HUES48 (cell line): Measurements from ENCODE around the gene ZSWIM6.

Source experiments
- H3K27ac ChIP-seq: one replicate; pipeline ENCODE4 v1.7.0; 2013; ENCODE audit warnings: low read depth, low read length, inconsistent platforms
- H3K27me3 ChIP-seq: 2 replicates; pipeline ENCODE4 v1.6.1; 2013; ENCODE audit warnings: mild to moderate bottlenecking, low read length; ENCODE audit not compliant: control insufficient read depth, insufficient read depth
- H3K36me3 ChIP-seq: 2 replicates; pipeline ENCODE4 v1.6.1; 2013; ENCODE audit warnings: low read length; ENCODE audit not compliant: control insufficient read depth, insufficient read depth
- H3K4me1 ChIP-seq: 2 replicates; pipeline ENCODE4 v1.6.1; 2013; ENCODE audit warnings: mild to moderate bottlenecking, low read length; ENCODE audit not compliant: control insufficient read depth, insufficient read depth
- H3K4me3 ChIP-seq: 2 replicates; pipeline ENCODE4 v1.5.1; 2013; ENCODE audit warnings: mild to moderate bottlenecking, low read depth, low read length
- H3K9ac ChIP-seq: 2 replicates; pipeline ENCODE4 v1.6.1; 2013; ENCODE audit warnings: mild to moderate bottlenecking, low read depth, low read length, moderate library complexity
- H3K9me3 ChIP-seq: 2 replicates; pipeline ENCODE4 v1.6.1; 2013; ENCODE audit warnings: low read length; ENCODE audit not compliant: control insufficient read depth, insufficient read depth

The ZSWIM6 gene

DNA sequence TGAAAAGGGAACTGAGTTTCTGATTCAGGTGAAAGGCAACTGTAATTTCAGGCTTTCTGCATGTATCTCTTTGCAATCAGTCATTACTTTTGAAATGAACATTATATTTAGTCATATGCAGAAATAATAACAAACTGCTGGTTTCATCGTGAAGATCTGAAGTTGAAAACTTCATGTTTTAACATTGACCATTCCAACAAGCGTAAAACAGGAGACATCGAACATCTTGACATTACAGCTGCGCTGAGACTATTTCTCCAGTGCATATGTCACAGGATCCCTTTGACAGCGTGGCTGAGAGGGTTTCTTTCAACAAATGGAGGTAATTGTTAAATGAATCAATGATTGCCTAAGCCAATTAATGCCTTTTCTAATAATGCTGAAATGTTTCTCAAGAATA is 38.2 kb upstream of the ZSWIM6 start:
- no peak overlapping the region for H3K27ac ChIP-seq
- no peaks in the 10 kb centered on the region for H3K9me3 ChIP-seq
- H3K4me3 ChIP-seq, result no peak overlapping the region

DNA sequence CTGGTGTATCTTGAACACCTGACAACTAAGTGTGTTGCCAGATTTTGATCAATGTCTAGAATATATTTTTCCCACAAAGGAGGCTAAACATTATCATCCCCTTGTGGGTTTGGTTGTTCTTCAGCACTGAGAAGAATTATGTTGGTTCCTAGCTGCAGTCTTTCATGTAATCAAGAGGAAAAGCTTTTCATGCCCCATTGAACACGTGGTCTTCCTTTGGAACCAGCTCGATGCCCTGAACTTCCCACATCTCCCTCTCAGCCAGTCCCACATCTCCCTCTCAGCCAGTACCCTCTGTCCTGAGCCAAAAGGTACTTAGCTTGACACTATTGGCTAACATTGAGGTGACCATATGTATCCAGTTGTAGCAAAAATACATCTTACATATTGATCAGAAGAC is 36.7 kb upstream of the ZSWIM6 start:
- Histone ChIP-seq H3K4me3 (no peak overlapping the region), H3K27me3 (no peaks in the 10 kb centered on the region), H3K36me3 (no peaks in the 10 kb centered on the region), H3K9me3 (no peaks in the 10 kb centered on the region), H3K9ac (no peak overlapping the region), H3K27ac (no peak overlapping the region), H3K4me1 (peaks cover 8% of the 10 kb centered on the region; the same call in 1 of the 2 replicates)

More for the DNA sequence above, 38.2 kb upstream of the ZSWIM6 start:
- Histone ChIP-seq H3K36me3 (no peaks in the 10 kb centered on the region), H3K27me3 (no peaks in the 10 kb centered on the region), H3K9ac (no peak overlapping the region), H3K4me1 (peaks cover 8% of the 10 kb centered on the region; the same call in 1 of the 2 replicates)

DNA sequence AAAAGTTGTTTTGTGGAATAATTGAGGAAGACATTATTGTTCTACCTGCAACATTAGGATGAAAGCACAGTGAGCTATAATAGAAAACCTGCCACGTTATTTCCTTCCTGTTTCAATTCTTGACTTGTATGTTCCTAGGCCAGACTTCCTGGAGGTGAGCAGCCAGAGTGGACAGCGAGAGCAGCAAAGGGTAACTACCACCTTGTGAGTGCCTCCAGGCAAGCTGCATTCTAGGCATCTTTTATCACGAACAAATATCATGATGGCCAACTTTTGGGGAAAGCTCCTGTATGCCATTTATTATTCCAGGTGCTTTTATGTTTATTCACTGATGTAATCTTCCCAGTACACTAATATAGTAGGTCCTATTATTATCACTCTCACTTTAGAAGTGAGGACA is 34.0 kb upstream of the ZSWIM6 start:
- no peak overlapping the region for H3K4me3 ChIP-seq
- peaks cover 22% of the 10 kb centered on the region; the same call in 1 of the 2 replicates for H3K4me1 ChIP-seq
- no peaks in the 10 kb centered on the region for H3K9me3 ChIP-seq
- no peak overlapping the region for H3K9ac ChIP-seq
- no peaks in the 10 kb centered on the region for H3K27me3 ChIP-seq
- H3K27ac ChIP-seq, result no peak overlapping the region
- no peaks in the 10 kb centered on the region for H3K36me3 ChIP-seq

DNA sequence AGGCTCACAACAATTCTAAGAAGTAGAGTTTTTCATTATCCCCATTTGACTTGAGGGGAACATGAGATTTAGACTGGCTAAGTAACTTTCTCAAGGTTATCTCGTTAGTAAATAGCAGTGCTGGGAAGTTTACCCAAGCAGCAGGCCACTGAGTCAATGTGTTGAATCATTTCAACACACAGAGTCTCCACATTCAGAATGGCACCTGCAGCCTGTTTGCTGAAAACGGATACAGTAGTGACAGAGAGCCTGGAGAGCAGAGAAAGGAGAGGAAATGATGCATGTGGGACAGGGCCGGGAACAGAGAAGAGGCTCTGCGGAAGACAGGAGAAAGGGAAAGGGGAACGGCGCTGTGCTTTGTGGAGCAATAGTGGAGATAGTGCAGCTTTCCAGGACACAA is 33.5 kb upstream of the ZSWIM6 start:
- no peaks in the 10 kb centered on the region for H3K9me3 ChIP-seq
- H3K4me1 ChIP-seq, result peaks cover 22% of the 10 kb centered on the region; the same call in 1 of the 2 replicates
- H3K9ac ChIP-seq, result no peak overlapping the region
- H3K27me3 ChIP-seq, result no peaks in the 10 kb centered on the region
- no peak overlapping the region for H3K4me3 ChIP-seq
- H3K36me3 ChIP-seq, result no peaks in the 10 kb centered on the region
- no peak overlapping the region for H3K27ac ChIP-seq

DNA sequence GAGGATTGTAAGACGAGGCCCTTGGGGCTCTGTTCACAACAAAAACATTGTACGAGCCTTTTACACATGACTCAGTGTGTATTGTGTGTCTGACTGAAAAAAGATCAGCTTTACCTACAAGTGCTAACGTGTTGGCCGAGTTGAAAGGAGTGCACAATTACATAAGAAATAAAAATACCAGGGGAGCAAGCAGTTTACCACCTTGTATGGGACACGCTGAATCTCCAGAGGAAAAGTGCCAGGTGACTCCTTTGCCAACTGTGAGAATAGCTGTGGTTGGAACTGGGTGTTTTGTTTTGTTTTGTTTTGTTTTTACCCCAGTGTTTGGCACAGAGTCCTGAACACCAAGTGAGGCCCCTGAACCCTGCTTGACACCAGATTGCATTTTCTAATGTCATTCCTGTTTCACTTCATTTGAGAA is 32.8 kb upstream of the ZSWIM6 start:
- Histone ChIP-seq H3K36me3 (no peaks in the 10 kb centered on the region), H3K27me3 (no peaks in the 10 kb centered on the region; the same call in 1 of the 2 replicates), H3K4me3 (no peak overlapping the region), H3K4me1 (peaks cover 22% of the 10 kb centered on the region; the same call in 1 of the 2 replicates), H3K9me3 (no peaks in the 10 kb centered on the region), H3K27ac (no peak overlapping the region), H3K9ac (no peak overlapping the region)

DNA sequence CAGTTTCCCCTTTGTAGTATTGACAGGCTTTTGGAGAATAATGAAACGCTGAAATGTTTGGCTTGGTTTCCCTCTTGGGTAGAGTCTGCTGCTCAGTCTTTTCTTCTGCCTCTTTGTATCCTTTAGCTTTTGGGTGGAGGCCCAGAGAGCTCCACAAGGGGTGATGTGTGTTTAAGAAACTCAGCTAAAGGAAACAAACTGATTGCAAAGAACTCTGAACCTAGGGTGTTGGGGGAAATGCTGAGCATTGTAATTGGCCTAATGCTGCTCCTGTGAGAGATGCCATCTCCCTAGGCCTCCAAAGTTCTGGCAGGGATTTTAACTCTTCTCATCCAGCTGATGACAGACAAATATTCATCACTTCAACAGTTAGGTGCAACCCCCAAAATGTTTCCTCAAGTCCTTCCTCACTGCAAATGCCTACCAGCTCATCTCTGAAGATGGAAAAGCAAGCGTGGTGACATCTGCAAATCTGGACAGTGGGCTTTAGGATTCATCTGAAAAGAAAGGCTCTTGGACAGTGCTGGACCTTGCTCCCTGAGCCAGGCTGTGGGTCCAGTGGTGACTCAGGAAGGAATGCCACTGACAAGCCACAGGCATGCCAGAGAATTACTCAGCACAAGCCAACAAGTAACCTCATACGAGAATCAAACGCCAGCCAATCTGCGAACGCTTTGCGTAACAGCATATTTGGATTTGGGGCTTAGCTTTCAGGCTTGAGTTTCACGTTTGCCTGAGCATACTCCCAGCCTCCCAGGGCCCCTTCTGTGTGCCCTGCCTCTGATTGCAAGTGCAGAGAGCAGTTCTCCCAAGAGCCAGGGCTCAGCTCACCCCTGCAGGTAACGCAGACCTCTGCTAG is 30.5 kb upstream of the ZSWIM6 start:
- H3K27me3 ChIP-seq, result peaks cover 9% of the 10 kb centered on the region; the same call in 1 of the 2 replicates
- no peak overlapping the region for H3K27ac ChIP-seq
- H3K4me3 ChIP-seq, result no peak overlapping the region
- no peak overlapping the region for H3K9ac ChIP-seq
- H3K36me3 ChIP-seq, result no peaks in the 10 kb centered on the region
- peaks cover 22% of the 10 kb centered on the region; the same call in 1 of the 2 replicates for H3K4me1 ChIP-seq
- no peaks in the 10 kb centered on the region for H3K9me3 ChIP-seq

DNA sequence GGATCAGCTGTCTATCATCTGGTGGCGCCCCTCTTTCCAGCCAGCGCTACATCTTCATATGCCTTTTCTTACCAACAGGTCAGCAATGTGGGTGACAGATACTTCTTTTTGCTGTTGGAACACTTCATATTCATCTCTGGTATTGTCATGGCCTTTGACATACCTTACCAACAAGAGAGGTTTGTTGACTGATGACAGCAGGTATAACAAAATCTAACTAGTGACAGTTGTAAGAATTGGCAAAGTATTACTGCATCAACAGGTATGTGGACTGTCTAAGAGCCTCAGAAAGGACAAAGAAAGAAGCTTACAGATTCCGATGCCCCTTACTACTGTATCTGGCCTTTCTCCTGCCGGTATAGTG is 29.9 kb upstream of the ZSWIM6 start:
- no peak overlapping the region for H3K4me3 ChIP-seq
- H3K27ac ChIP-seq, result no peak overlapping the region
- no peak overlapping the region for H3K9ac ChIP-seq
- no peaks in the 10 kb centered on the region for H3K36me3 ChIP-seq
- H3K4me1 ChIP-seq, result peaks cover 22% of the 10 kb centered on the region; the same call in 1 of the 2 replicates
- H3K9me3 ChIP-seq, result no peaks in the 10 kb centered on the region
- peaks cover 12% of the 10 kb centered on the region; the same call in 1 of the 2 replicates for H3K27me3 ChIP-seq

DNA sequence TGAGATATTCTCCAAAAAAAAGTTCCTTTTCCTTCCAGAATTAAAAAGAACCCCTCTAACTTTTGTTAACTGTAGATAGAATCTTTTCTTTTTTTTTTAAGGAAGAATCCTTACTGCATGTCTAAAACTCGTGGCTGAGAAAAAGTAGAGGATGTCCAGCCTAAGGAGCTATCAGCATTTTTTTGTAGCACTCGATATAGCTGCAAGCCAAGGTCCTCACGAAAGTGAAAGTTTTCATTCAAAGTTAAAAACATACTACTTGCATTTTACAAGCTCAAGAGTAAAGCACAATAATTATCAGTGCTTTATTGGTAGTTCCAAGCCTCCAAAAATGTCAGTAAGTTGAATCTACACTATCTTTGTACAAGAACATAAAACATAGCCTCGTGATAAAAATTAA is 28.7 kb upstream of the ZSWIM6 start:
- Histone ChIP-seq H3K27me3 (peaks cover 20% of the 10 kb centered on the region), H3K4me3 (no peak overlapping the region), H3K9ac (no peak overlapping the region), H3K4me1 (peaks cover 22% of the 10 kb centered on the region; the same call in 1 of the 2 replicates), H3K9me3 (no peaks in the 10 kb centered on the region), H3K27ac (no peak overlapping the region), H3K36me3 (no peaks in the 10 kb centered on the region)

DNA sequence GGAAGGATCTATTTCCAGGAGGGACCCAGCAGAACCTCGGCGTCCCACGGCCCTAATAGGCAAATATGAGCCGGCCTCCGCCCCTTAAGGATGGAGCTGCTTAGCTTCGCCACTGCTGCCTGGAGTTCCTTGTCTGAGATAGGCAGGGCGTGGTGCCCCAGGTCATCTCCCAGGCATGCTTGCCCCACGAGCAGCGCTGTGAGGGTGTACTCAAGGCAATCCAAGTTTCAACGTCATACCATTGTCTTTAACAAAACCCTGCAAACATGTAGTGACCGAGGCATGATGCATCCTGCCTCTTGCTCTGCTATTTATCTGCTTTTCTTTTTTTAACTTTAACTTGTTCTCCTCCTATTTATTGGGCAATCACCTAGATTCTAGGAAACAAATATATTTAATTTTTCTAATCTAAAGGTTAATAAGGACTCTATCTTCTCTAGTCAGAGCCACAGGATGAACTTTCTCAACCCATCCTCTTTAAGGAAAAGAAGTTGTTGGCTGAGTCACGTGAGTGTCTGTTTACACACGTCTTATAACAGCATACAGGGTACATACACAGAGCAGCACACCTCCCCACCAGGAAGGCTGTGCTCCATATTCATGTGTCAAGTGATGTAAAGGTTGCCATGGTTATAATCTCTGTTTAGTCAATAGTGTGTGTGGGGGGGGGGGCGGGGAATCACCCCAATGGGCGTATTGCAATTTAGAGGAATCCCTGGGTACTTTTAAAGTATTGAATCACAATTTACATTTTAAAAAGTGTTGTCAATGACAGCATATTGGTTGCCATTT is 27.3 kb upstream of the ZSWIM6 start:
- Histone ChIP-seq H3K27me3 (peaks cover 35% of the 10 kb centered on the region), H3K9me3 (no peaks in the 10 kb centered on the region), H3K36me3 (no peaks in the 10 kb centered on the region), H3K4me3 (no peak overlapping the region), H3K4me1 (peaks cover 20% of the 10 kb centered on the region; the same call in 1 of the 2 replicates), H3K27ac (no peak overlapping the region), H3K9ac (no peak overlapping the region)

DNA sequence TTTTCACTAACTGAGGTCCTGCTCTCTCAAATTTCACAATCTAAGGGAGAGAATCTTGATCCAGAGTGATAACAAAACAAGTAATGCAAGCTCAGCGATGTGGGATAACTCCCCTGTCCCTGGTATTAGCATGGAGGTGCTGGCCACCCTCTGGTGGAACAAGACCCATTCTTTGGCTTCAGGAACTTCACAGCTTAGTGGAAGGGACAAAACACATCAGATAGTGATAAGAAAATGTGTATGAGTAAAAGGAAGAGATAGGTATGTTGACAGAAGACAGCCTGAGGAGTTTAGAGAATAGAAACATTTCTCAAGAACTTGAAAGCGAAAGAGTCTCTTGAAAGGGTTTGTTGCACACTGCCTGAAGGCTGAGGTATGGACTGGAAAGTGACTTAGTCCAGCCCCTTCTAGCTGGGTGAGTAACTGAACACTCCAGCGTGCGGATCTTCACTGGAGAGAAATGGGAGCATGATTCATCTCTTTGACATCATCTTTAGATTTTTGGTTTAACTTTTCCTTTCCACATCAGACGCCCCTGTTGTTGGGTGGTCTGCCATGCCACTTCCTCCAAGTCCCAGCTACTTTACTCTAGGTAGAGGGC is 25.4 kb upstream of the ZSWIM6 start:
- Histone ChIP-seq H3K4me3 (no peak overlapping the region), H3K27ac (no peak overlapping the region), H3K36me3 (no peaks in the 10 kb centered on the region), H3K9me3 (no peaks in the 10 kb centered on the region), H3K27me3 (peaks cover 51% of the 10 kb centered on the region), H3K9ac (no peak overlapping the region), H3K4me1 (0 out of 2 replicates have a peak, but pooled peaks cover 1% of the 10 kb centered on the region)
